M059J (cell line): ENCODE data around the gene SLC12A7. TPM values are rescaled to one million over a fixed set of nuclear protein-coding genes. Genes with fewer than 3 reads are reported as not detected.
"Not testable (repeated sequence)": the region's sequence is repeated elsewhere in the genome, so short reads cannot be mapped to it uniquely, and the experiment has no call there.

Experiments
- DNase-seq: peaks from one replicate; pipeline ENCODE4 v3.0.0-alpha.2; 2012; ENCODE audit warnings: low read depth
- total RNA-seq: library from RNA; depleted of rRNA; stranded (reverse); fragments of >200 nt; shearing (Covaris generic); gene quantifications from 2 replicates; pipeline ENCODE4 v1.2.3, GENCODE V29; 2014

Gene SLC12A7
- total RNA-seq, 1 experiment from 2014 or later = 14.2 TPM

DNA sequence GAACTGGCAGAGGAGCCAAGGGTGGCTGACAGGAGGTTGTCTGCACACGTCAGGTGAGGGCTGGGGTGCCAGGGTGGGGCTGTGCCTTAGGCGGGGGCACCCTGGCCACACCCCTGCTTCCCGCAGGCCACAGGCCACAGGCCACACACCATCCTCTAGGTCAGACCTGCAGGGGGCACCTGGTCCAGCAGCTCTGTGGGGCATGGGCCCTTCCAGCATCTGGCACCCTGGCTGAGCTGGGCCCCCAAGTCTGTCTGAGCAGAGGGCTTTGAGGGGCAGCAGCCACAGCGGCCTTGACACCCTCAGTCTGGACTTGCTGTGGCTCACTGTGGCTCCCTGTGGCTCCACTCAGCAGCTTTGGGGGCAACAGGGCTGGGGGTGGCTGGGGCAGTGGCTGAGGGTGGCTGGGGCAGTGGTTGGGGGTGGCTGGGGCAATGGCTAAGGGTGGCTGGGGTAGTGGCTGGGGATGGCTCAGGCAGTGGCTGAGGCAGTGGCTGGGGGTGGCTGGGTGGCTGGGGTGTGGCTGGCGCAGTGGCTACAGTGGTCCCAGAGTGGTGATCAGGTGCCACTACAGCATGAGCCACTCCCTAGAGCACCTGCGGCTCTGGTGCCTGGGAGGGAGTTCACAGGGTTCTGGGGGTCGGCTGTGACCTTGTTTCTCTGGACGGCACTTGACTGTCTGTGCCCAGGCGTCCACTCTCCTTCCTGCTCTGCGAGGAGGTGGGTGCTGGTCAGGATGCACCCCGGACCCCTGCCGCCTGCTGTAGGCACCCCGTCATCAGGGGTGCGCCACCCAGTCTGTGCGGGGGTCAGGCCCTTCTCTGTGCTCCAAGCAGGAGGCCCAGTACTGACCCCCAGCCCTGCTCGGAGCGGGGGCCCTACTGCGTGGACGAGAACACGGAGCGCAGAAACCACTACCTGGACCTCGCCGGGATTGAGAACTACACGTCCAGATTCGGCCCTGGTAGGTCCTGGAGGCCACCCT, 76.2 kb downstream of the SLC12A7 start:
- DNase-seq = no peak

DNA sequence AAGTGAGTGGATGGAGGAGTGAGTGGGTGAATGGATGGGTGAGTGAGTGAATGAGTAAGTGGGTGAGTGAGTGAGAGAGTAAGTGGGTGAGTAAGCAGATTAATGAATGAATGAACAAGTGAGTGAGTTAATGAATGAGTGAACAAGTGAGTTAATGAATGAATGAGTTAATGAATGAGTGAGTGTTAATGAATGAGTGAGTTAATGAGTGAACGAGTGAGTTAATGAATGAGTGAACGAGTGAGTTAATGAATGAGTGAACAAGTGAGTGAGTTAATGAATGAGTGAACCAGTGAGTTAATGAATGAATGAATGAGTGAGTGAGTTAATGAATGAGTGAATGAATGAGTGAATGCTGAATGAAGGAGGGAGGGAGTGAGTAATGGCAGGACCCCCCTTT, 76.9 kb downstream of the SLC12A7 start:
- no peak for DNase-seq

DNA sequence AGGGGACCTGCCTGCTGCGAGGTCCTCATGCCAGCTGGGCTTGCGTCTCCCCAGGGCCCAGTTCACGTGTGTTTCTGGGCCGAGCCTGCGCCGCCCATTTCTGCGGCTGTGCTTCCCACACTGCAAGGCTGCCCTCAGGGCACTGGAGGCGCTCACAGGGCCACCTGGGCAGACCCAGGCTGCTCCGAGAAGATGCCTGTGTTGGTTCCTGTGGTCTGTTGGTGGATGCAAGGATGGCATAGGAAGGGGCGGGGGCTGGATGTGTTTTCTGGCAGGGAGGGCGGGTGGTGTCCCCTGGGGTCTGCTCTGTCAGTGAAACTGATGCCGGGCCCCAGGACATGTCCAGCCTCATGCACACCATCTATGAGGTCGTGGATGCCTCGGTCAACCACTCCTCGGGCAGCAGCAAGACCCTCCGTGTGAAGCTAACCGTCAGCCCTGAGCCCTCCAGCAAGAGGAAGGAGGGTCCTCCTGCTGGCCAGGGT, 77.4 kb downstream of the SLC12A7 start:
- DNase-seq = no peak

DNA sequence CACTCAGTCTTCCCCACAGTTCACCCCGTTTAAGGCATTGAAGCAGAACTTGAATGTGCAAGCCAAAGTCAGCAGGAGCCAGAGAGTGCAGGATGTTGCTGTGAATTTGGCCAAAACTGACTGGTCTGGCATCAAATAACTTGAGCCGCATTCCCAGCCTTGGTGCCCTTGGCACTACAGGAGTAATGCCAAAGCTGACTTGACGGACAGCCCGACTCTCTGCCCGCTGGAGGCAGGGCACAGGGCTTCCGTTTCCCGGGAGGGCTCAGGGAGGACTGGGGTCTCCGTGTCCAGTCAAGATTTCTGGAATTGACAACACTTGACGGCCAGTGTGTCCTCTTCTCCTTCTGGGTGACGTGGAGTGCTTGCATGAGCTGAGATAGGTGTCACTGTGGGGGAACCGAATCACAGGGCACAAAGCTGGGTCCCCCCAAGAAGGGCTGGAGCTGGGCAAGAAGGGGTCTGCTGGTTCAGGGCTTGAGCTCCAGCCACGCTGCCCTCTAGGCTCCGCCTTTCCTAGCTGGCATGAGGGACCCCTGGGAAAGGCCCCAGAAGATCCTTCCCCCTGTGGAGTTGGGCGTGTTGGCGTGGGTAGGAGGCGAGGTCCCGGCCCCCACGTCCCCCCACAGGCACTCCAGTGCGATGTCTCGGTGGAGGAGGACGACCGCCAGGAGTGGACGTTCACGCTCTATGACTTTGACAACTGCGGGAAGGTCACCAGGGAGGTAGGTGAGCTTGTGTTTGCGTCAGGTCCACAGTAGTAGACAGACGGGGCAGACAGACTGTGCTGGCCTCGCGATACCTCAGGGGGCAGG, 78.0 kb downstream of the SLC12A7 start:
- DNase-seq = no peak

DNA sequence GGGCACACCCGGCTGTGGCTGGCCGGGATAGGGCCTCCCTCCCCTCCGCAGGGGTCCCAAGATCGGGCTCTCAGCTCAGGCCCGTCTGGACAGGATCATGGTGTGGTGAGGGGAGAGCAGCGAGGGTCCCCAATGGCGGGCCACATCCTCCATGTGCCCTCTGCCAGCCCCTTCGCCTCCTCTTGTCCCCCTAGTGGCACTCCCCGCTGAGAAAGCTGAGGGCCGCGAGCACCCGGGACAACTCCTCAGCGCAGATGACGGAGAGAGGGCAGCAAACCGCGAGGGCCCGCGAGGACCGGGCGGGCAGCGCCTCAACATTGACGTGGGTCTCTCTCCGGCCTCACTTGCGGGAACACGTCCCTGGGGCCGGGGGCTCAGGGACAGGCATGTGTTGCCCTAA, 78.7 kb downstream of the SLC12A7 start:
- no peak for DNase-seq

DNA sequence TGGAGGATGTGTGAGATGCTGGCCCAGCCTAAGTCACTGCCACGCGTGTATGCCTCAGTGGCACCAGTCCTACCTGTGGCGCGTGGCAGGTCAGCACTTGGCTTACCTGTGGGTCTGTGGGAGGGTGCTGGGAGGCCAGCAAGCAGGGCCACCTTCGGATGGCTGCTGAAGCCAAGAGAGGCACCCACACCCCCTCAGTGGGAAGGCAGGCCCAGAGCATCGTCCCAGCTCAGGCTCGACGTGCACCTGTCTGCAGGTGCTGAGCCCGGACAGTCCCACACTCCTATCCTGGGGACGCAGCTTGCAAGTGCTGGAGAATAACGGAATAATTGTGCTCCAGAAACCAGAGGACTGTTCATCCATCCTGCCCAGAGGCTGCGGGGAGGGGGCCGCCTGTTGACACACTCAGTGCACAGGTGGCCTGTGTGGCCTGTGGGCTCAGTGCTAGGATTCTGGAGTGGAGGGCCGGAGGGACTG, 79.3 kb downstream of the SLC12A7 start:
- DNase-seq = no peak

DNA sequence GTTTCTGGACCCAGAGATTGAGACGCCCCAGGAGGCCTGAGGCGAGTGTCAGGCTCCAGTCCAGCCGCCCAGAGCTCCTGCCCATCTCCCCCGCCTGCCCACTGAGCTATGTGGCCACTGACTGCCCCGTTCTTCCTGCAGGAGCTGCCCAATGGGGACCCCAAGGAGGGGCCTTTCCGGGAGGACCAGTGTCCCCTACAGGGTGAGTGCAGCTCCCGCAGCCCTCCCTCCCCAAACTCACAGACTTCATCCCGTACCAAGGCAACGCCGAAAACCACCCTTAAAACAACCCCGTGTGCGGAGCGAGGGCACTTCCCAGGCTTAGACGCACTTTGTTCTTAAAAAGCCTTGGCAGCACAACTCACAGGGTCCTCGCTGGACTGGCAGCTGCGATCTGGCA, 79.9 kb downstream of the SLC12A7 start:
- no peak for DNase-seq

DNA sequence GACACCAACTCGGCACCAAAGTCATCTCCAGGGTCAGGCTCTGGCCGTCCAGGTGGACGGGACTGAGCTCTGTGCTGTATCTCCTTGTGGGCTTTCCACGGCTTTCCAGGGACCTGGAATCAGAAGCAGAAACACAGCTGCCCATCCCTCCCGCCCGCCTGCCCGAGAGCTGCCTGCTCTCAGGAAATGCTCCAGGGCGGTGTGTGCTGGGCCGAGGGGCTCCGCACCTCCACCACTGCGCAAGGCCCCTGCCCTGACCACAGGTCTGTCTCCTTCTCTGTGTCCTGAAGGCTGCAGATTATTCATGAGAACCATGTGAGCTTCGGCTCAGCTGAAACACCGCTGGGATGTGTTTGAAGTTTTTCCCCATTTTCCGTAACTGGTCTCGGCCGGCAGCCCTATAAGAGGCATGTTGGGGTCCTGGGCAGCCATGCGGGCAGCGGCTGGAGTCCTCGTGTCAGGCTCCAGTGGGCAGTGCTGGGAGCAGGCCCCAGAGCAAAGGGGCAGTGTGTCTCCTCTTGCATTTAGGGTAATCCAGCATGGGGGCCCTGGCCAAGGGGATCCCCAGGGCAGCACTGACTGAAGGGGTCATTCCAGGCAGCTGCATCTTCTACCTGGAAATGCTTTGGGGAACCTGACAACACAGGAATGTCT, 80.4 kb downstream of the SLC12A7 start:
- no peak for DNase-seq

DNA sequence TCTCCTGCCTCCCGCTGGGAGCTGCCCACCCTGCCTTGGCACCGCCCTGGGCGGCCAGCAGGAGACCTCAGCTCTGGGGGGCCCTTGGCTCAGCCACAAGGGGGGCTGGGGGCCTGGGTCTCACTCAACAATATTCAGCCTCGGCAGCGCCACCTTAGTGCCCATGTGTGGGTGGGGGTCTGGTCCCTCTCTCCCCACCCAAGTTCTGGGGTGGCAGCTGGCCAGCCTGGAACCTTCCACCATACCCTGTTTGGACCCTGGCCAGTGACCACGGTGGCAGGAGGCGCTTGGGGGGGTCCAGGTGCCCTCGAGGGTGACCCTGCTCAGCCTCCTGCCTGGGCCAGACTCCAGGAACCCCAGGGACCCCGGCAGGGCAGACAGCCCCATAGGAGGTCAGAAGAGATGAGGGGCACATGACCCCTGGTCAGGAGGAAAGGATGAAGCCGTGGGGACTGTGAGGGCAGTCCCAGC, 81.0 kb downstream of the SLC12A7 start:
- no peak for DNase-seq

DNA sequence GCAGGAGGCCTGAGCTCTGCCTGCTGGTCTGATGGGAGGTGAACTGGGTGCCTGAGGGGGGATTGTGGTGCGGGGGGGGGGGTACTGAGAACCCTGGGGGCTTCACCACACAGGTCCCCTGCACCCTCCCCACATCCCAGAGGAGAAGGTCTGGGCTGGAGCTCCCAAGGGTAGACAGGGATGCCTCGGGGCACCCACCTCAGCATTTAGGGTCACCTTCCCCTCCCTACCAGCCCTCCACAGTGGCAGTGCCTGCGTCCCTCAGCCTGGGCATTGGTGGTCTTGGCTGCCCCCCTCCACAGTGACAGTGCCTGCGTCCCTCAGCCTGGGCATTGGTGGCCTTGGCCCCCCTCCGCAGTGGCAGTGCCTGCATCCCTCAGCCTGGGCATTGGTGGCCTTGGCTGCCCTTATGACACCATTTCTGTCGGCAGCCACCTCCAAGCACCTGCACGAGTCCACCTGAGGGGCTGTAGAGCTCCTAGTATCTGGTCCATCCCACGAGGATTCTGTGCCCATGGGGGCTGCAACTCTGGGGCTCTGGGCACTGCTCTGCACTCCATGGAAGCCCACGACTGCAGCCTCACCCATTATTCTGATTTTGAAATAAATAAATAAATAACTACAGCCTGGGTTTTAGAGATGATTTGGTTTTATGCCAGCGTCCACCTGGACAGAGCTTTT, 81.8 kb downstream of the SLC12A7 start:
- no peak for DNase-seq

DNA sequence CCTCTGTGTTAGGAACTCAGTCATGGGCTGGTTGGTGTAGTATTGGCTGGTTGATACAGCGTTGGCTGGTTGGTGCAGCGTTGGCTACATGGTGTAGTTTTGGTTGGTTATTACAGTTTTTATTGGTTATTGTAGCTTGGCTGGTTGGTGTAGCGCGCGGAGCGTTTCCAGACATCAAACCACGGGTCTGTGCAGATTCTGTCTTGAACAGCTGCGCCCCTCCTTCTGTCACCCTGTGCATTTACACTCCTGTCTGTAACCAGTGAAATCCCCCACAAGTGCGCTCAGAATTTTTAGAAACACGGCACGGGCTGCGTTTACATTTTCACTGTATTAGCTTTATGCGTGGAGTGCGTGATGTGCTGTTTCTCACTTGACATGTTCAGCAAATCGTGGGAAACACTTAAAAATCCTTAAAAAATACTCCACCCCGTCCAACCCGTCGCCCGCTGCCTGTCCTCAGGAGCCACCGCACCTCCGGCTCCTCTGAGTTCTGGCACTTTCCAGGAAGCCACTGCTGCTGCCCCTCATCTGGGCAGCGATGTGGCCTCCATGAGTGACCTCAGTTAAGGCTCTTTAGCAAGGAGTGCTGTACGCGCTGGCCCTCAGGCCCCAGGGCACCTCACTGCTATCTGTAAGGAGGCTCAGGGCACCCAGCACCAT, 82.5 kb downstream of the SLC12A7 start:
- no peak for DNase-seq

DNA sequence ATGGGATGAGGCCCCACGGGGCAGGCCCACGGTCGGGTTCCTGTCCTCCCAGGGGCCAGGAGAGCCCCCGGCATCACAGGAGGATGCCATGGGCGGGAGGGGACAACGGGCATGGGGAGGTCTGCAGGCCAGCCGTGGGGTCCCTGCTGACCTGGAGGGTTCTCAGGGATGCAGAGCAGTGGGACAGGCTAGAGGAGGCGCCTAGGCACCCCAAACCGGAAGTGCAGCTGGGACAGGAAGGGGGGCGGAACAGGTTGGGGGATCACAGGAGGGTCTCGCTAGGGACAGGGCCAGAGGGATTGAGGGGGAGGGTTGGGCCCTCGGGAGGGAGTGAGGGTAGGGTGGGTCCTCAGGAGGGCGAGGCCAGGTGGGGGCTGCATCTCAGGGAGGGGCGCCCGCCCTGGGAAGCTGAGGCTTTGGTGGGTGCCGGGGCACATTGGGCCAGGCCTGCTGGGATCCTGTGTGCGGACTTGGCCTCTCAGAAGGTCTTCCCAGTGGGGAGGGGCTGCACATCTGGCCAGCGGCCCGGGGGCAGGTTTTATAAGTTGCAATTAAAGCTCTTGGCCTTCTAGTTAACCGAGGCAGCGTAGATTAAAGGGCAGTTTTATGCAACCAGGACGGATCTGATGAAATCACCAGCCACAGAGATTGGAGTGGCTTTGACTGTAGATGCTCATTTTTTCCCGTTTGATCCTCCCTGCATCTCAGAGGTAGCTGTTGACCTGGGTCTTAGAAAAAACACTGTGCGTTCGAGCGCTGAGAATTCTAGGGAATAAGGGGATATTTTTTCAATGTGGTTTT, 83.2 kb downstream of the SLC12A7 start:
- DNase-seq = no peak

DNA sequence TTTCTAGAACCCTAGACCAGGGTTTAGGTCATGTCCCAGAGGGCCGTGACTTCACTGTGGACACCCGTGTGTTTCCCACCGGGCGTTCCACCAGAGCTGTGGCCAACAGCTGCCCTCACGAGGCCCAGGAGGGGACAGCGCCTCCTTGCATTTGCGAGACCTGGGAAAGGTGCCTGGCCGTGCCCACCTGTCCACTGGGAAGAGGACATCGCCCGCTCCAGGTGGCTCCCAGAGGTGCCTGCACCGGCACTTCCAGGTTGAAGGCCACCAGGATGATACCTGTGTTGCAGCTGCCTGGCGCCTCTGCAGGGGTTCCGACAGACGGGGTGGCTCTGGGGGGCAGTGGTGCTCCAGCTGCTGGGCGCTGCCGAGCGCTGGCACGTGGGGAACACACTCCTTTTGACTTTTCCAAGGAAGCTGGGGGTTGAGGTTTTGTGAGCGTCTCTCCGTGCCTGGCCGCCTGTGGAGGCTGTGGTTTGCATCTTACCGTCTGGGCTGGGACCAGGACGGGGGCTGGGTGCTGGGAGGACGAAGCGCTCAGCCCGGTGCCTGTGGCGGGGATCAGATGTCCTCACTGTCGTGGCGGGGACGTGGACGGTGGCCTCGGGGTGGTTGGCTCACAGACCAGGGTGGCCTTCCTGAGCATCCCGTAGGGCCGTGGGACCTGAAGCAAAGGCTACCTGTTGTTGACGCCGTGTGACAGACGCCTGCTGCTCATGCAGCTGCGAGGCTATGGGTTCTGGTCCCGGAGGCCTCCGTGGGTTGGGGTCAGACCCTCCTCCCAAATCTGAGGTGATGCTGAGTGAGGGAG, 84.0 kb downstream of the SLC12A7 start:
- no peak for DNase-seq

DNA sequence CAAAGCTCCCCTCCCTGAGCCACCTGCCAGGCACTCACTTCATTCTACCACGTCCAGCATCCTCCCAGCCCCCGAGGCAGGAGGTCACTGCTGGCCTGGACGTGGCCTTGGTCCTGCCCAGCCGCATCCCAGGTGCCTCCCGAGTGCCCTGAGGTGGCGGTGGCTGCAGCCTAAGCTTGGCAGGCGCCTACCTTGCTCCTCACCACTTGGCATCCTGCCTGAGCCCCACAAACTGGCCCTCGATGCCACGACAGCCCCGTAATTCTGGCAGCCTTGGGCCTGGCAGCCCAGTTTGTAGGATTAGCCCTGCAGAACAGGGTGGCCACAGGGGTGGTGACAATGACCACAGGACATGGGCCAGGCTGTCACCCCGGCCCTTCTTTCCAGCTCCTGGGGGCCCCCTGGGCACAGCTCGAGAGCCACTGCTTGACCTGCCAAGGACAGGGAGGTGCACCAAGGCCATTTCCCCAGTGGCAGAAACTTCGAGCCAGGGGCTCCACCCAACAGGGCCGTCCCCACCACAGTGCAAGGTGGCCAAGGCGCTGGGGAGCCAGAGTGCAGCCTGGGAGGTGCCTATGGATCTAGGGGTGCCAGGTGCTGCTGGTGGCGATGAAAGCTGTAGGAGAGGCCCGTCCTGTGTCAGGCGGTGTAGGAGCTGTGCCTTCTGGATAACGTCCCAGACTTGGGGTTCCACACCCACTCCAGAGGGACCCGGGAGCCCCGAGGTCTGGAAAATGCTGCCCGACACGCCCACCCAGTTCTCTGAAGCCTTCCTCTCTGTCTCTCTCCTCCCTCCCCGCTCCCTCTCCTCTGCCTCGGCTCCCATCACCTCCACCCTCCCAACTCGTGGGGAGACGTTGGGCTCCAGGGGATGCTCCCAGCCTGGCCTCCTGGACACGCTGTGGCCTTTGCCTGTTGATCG, 84.9 kb downstream of the SLC12A7 start:
- no peak for DNase-seq

DNA sequence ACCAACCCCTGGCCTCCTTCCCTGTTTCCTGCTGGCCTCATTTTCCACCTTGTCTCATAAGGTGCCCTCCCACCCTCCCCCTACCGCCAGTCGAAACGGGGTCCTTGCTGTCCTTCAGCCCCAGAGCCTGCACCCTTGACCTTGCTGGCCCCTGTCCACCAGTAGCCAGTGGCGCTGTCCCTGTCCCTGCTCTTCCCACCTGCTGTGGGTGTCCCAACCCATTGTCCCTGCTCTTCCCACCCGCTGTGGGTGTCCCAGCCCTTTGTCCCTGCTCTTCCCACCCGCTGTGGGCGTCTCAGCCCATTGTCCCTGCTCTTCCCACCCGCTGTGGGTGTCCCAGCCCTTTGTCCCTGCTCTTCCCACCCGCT, 89.9 kb downstream of the SLC12A7 start:
- DNase-seq = not testable (repeated sequence)

DNA sequence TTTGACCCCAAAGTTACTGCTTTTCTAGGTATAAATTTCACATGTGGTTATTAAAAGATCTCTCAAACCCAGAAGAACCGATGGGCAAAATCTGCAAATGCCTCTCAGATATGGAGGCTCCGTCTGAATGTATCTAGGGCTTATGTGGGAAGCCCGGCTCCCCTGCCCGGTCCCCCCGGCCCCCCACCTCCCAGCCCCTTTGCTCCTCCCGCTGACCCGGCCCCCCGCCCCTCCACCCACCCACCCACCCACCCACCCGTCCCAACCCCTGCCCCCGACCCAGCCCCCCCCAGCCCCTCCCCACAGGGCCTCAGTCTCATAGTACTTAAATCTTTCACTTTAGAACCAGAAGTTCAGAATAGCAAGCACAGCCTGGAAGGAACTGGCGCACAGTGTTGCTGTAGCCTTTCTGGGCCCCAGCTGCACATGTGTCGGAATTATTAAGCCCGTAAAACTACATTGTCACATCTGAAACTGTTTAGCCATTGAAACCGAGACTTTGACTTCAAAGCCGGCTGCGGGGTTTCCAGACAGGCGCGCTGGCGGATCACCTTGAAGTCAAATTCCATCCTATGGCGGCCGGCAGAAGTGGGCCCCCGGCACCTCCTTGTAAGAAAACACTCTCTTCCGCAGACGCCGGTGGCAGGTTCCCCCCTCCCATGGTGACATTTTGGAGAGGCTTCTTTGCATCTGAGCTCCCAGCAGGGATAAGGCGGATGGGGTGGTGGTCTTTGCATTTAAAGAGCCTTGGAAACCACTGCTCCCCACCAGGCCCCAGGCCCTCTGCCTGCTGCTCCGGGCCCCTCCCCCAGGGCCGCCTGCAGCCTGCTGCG, 90.5 kb downstream of the SLC12A7 start:
- no peak for DNase-seq

DNA sequence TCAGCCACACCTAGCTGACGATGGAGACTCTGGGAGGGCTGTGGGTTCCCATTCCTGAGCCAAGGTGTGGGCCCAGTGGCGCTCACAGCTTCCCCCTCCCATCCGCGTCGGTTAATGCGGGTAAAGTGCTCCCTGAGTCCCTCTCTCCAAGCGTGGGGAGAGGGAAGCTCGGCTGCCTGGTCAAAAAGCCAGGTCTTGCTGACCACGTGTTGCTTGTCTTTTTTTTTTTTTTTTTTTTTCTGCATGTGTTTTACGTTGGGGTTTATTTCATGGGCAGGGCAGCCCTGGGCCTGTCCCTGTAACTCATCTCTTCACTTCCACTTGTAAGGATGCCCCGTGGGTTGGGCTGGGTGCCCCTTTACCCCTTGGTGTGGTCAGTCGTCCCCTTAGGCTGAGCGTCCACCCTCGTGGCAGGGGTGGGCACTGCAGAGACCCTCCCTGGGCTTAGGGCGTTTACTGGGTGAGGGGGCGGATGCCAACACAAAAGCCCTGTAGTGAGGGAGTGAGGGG, 91.4 kb downstream of the SLC12A7 start:
- DNase-seq = no peak
